ENCODE results near the gene ULBP1. TPM values are rescaled to one million over a fixed set of nuclear protein-coding genes. Genes with fewer than 3 reads are reported as not detected.
A peak's percentile ranks its signal among the peaks of the same experiment; 100 is the strongest.

The ULBP1 gene
- total and polyA plus RNA-seq, 11 donors: 0.10 to 0.52 (median 0.25) TPM

DNA sequence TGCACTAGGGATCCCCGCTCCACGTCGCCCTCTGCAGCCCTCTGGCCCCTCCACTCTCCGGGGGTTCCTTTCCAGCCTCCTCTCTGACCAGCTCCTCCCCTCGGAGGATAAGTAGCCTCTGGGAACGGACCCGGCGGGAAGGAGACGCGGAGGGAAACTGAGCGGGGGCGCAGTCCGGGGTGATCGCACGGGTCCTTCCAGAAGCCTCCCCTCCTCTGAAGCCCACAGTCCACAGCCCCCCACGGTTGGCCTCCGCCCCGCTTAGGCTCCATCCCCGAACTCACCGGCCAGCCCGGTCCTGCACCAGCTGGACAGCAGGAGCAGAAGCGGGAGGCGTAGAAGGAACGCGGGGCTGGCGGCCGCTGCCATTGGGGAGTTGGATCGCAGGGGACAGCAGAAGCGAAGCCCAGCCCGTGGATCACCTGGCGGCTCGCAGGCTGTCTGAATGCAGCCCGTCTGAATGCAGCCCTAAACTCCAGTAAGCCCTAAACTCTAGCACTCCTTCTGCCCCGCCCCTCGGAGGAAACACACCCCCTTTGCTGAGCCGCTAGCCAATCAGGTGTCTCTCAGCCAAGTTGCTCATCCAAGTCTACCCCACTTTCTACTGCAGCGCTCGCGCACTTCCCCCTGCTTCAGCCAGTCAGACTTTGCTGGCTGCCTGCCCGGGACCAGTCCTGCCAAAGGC lies 41.0 kb upstream of the ULBP1 start, which contains the start of gene RAET1G:
RAET1G (minus strand) TSS at position 480 of the 685 bp plus-strand sequence; CDS start at position 369, 111 bp downstream.
- no peak within 1 kb of the TSS for H3K27ac ChIP-seq
- TF ChIP-seq POLR2A (IDR thresholded peaks at IDR 0.05): no peak
- TF ChIP-seq, protein P1, sequence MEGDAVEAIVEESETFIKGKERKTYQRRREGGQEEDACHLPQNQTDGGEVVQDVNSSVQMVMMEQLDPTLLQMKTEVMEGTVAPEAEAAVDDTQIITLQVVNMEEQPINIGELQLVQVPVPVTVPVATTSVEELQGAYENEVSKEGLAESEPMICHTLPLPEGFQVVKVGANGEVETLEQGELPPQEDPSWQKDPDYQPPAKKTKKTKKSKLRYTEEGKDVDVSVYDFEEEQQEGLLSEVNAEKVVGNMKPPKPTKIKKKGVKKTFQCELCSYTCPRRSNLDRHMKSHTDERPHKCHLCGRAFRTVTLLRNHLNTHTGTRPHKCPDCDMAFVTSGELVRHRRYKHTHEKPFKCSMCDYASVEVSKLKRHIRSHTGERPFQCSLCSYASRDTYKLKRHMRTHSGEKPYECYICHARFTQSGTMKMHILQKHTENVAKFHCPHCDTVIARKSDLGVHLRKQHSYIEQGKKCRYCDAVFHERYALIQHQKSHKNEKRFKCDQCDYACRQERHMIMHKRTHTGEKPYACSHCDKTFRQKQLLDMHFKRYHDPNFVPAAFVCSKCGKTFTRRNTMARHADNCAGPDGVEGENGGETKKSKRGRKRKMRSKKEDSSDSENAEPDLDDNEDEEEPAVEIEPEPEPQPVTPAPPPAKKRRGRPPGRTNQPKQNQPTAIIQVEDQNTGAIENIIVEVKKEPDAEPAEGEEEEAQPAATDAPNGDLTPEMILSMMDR (IDR thresholded peaks at IDR 0.05): no peak
- intact Hi-C loops (cut with DNase I): loop anchor here in 6 of 10 donors (2.0 to 10.0 kb wide), 5 partner anchors 26 to 358 kb away; partner anchors contain the start of genes GINM1 (in 2 of the 6) and LRP11 (in 1 of the 6)
- H3K36me3 ChIP-seq: no peaks in the 10 kb centered on the region
- H3K4me3 ChIP-seq: peak within 1 kb of the TSS; percentile 11 to 67 (median 58)
- WGBS, 4 donors: 0 to 1% (median 0%) methylated on average over 13 to 40 of the region's 40 CpGs
- no peaks in the 10 kb centered on the region for H3K9me3 ChIP-seq
- H3K27me3 ChIP-seq: peaks cover 0 to 35% (median 0%) of the 10 kb centered on the region in 9 donors
- DNase-seq (peak; percentile 91 to 93 (median 92)), ATAC-seq (peak; percentile 85 to 93 (median 89))
- H3K4me1 ChIP-seq: peaks cover 0 to 32% (median 20%) of the 10 kb centered on the region in 12 donors

DNA sequence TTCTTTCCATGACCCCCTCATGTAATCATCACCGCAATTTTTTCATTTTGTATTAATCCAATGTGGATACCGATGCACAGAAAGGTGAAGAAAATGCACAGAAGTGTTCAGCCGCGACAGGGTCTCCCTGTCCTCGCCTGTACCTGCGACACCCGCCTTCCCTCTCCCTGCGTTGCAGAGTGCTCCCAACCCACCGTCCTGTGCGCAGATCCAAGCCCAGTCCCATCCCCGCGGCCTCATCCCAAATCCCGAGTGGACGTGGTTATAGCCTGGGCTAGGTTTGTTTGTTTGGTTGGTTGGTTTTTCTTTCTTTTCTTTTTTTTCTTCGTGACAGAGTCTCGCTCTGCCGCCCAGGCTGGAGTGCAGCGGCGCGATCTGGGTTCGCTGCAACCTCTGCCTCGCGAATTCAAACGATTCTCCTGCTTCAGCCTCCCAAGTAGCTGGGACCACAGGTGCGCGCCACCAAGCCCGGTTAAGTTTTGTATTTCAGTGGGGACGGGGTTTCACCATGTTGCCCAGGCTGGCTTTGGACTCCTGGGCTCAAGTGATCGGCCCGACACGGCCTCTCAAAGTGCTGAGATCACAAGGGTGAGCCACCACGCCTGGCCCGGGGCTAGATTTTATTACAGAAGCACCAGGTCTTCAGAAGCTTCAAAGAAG lies 40.3 kb upstream of the ULBP1 start:
- TF ChIP-seq, protein P1 (IDR thresholded peaks at IDR 0.05): no peak
- no peak for TF ChIP-seq POLR2A (IDR thresholded peaks at IDR 0.05)
- intact Hi-C loops (cut with DNase I): loop anchor here in 6 of 10 donors (2.0 to 10.0 kb wide), 5 partner anchors 27 to 359 kb away; partner anchors contain the start of genes GINM1 (in 2 of the 6) and LRP11 (in 1 of the 6)
- WGBS, 4 donors: 27 to 30% (median 28%) methylated on average over 33 of the region's 33 CpGs
- H3K27ac ChIP-seq: no peak overlapping the region
- DNase-seq: no peak
- H3K36me3 ChIP-seq: no peaks in the 10 kb centered on the region
- H3K4me3 ChIP-seq: peak overlapping the region; percentile 11 to 67 (median 58)
- H3K9me3 ChIP-seq: no peaks in the 10 kb centered on the region
- peaks cover 0 to 32% (median 20%) of the 10 kb centered on the region in 12 donors for H3K4me1 ChIP-seq
- no peak for ATAC-seq
- H3K27me3 ChIP-seq: peaks cover 0 to 35% (median 1%) of the 10 kb centered on the region in 9 donors

DNA sequence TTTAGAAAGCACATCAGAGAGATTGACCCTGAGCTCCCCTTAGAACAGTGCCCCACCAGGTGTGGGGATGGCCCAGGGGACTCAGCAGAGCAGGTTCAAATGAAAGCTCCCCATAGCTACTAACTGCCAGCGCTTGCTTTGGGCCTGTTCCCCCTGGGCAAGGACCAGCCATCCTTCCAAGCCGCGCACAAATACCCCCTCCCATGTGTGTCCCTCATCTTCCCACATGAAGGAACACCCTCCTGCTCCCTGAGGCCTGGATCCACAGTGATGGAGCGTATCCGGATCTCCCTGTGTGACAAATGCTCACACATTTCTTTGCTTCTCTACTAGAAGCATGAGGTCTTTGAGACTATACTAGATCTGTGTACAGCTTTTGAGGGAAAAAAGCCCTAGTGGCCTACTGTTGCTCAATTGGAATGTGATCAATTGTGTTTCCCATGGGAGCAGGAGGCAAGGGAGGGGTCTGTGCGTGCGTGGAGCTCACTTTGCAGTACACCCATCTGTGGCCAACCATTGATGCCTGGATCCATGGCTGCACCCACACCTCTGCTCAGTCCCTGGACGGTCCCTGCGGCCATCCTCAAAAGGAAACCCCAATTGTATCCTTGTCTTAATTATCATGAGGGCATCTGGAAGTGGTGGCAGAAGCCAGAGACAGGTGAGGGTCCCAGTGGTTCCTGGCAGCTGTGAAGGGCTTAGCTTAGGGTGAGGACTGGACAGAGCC lies 39.4 kb upstream of the ULBP1 start:
- ATAC-seq (no peak), DNase-seq (no peak)
- H3K4me3 ChIP-seq: peak overlapping the region in 1 of 12 donors; percentile 56
- H3K9me3 ChIP-seq: no peaks in the 10 kb centered on the region
- peaks cover 0 to 32% (median 20%) of the 10 kb centered on the region in 12 donors for H3K4me1 ChIP-seq
- H3K27me3 ChIP-seq: peaks cover 0 to 44% (median 8%) of the 10 kb centered on the region in 9 donors
- H3K36me3 ChIP-seq: no peaks in the 10 kb centered on the region
- TF ChIP-seq POLR2A (IDR thresholded peaks at IDR 0.05): no peak
- TF ChIP-seq, protein P1 (IDR thresholded peaks at IDR 0.05): no peak
- WGBS, 4 donors: 74 to 88% (median 80%) methylated on average over 8 to 9 of the region's 9 CpGs
- intact Hi-C loops (cut with DNase I): loop anchor here in 8 of 10 donors (2.0 to 10.0 kb wide), 8 partner anchors 28 to 360 kb away; partner anchors contain the start of genes GINM1 (in 2 of the 8), LATS1 (in 1 of the 8) and LRP11 (in 1 of the 8)
- peak overlapping the region in 1 of 12 donors; percentile 68 for H3K27ac ChIP-seq
